Caco-2 (cell line): ENCODE results near the gene MAP4K3. TPM values are rescaled to one million over a fixed set of nuclear protein-coding genes. Genes with fewer than 3 reads are reported as not detected.

ENCODE experiments used
- BruUV-seq: library from RNA; stranded (reverse); fragments of 400-500 nt; replicated peaks from 2 replicates; lab custom pipeline; 2021; lab: Mats Ljungman, UMichigan
- CTCF ChIA-PET: fragments of 300-600 bp; sonication (Branson Sonifier 250); formaldehyde crosslinking; loops from one replicate; lab custom pipeline; 2022; ENCODE audit warnings: antibody characterized with exemption; lab: Charles Lee
- POLR2A ChIA-PET: fragments of 300-600 bp; sonication (Branson Sonifier 250); formaldehyde crosslinking; loops from one replicate; lab custom pipeline; 2022; ENCODE audit warnings: antibody characterized with exemption; lab: Charles Lee
- DNase-seq, 2 experiments: peaks; one replicate each; pipeline versions ENCODE4 v3.0.0 to v3.0.0-alpha.2; 2020 to 2022
- H3K27me3 ChIP-seq: replicated peaks from 2 replicates; pipeline ENCODE4 v1.6.0; 2011; ENCODE audit warnings: low read length; ENCODE audit not compliant: control insufficient read depth, insufficient read depth
- H3K36me3 ChIP-seq: 2 replicates; pipeline ENCODE4 v1.5.1; 2011; ENCODE audit warnings: low read length; ENCODE audit not compliant: control insufficient read depth, insufficient read depth
- H3K4me1 ChIP-seq: fragments of 250-450 bp; sonication (Bioruptor Pico); 2 replicates; pipeline ENCODE4 v1.5.1; 2020; ENCODE audit warnings: mild to moderate bottlenecking
- H3K4me3 ChIP-seq: 2 replicates; pipeline ENCODE4 v1.5.1; 2011; ENCODE audit warnings: low read depth, mild to moderate bottlenecking, control low read depth, low read length
- H3K9me3 ChIP-seq: fragments of 250-450 bp; sonication (Bioruptor Pico); 2 replicates; pipeline ENCODE4 v1.5.1; 2020; ENCODE audit warnings: mild to moderate bottlenecking, moderate library complexity
- H3K27ac Mint-ChIP-seq: one replicate; pipeline ENCODE4 v1.8.0; 2022; ENCODE audit warnings: mixed read lengths; ENCODE audit not compliant: unreplicated experiment
- H3K27me3 Mint-ChIP-seq: one replicate; pipeline ENCODE4 v1.8.0; 2022; ENCODE audit warnings: mixed read lengths; ENCODE audit not compliant: insufficient read depth, unreplicated experiment
- H3K36me3 Mint-ChIP-seq: one replicate; pipeline ENCODE4 v1.8.0; 2022; ENCODE audit warnings: mild to moderate bottlenecking, mixed read lengths; ENCODE audit not compliant: insufficient read depth, unreplicated experiment
- H3K4me1 Mint-ChIP-seq: one replicate; pipeline ENCODE4 v1.8.0; 2022; ENCODE audit warnings: low read depth, mixed read lengths; ENCODE audit not compliant: unreplicated experiment
- H3K4me3 Mint-ChIP-seq: one replicate; pipeline ENCODE4 v1.8.0; 2022; ENCODE audit warnings: mild to moderate bottlenecking, moderate library complexity, mixed read lengths; ENCODE audit not compliant: unreplicated experiment
- H3K9me3 Mint-ChIP-seq: one replicate; pipeline ENCODE4 v1.8.0; 2022; ENCODE audit warnings: mixed read lengths; ENCODE audit not compliant: unreplicated experiment
- CTCF ChIP-seq, 2 experiments: fragments of 200-600 bp in 1 of 2; IDR thresholded peaks; 1 replicate in 1 of 2; 2 replicates in 1 of 2; pipeline versions ENCODE4 v1.5.1 to v1.8.0; 2011 to 2022; ENCODE audit warnings: antibody characterized with exemption in 1 of 2, control low read depth in 1 of 2, inconsistent platforms in 1 of 2, low read depth in 1 of 2, low read length in 1 of 2, mild to moderate bottlenecking in 1 of 2, moderate library complexity in 1 of 2; ENCODE audit not compliant: insufficient read depth in 1 of 2, severe bottlenecking in 1 of 2, unreplicated experiment in 1 of 2
- intact Hi-C: fragments of 100-400 bp; cut with micrococcal nuclease; formaldehyde crosslinking; loops from one replicate; pipeline ENCODE4 v1.10.0; 2022; ENCODE audit not compliant: unreplicated experiment
- total RNA-seq: library from RNA; stranded (reverse); gene quantifications from 2 replicates; pipeline ENCODE4 v1.2.3, GENCODE V29; 2022

The MAP4K3 gene
- total RNA-seq, 1 experiment from 2014 or later: 46.1 TPM

GRCh38 chr2:39407516-39408296, 29.4 kb downstream of the MAP4K3 start:
- intact Hi-C loops: no loop called here
- Histone ChIP-seq H3K4me1 (peaks cover 19% of the 10 kb centered on the region), H3K9me3 (no peaks in the 10 kb centered on the region), H3K36me3 (no peaks in the 10 kb centered on the region; the same call in 1 of the 2 replicates), H3K4me3 (no peak overlapping the region), H3K27me3 (no peaks in the 10 kb centered on the region)
- Mint-ChIP-seq H3K36me3 (peaks cover 6% of the 10 kb centered on the region), H3K4me3 (no peak overlapping the region), H3K9me3 (no peaks in the 10 kb centered on the region), H3K27ac (peak overlapping the region; percentile 39), H3K27me3 (no peaks in the 10 kb centered on the region), H3K4me1 (peaks cover 47% of the 10 kb centered on the region)
- DNase-seq: no peak
- TF ChIP-seq CTCF (IDR thresholded peaks at IDR 0.05; ENCODE audit: insufficient read depth in 1 of 2, low read depth in 1 of 2, low read length in 1 of 2, severe bottlenecking in 1 of 2, unreplicated experiment in 1 of 2): no peak
- no TSS peak for BruUV-seq
- POLR2A ChIA-PET: no interaction called here
- CTCF ChIA-PET: no interaction called here

GRCh38 chr2:39405364-39405763, 31.7 kb downstream of the MAP4K3 start:
- Mint-ChIP-seq H3K36me3 (peaks cover 6% of the 10 kb centered on the region), H3K9me3 (no peaks in the 10 kb centered on the region), H3K4me3 (no peak overlapping the region), H3K4me1 (peaks cover 42% of the 10 kb centered on the region), H3K27me3 (no peaks in the 10 kb centered on the region), H3K27ac (no peak overlapping the region)
- H3K4me1 ChIP-seq: peaks cover 13% of the 10 kb centered on the region
- no TSS peak for BruUV-seq
- no peaks in the 10 kb centered on the region for H3K9me3 ChIP-seq
- TF ChIP-seq CTCF (IDR thresholded peaks at IDR 0.05; ENCODE audit: insufficient read depth in 1 of 2, low read depth in 1 of 2, low read length in 1 of 2, severe bottlenecking in 1 of 2, unreplicated experiment in 1 of 2): no peak
- POLR2A ChIA-PET: no interaction called here
- CTCF ChIA-PET: no interaction called here
- intact Hi-C loops: no loop called here
- no peaks in the 10 kb centered on the region for H3K27me3 ChIP-seq
- DNase-seq: no peak
- no peaks in the 10 kb centered on the region; the same call in 1 of the 2 replicates for H3K36me3 ChIP-seq
- no peak overlapping the region for H3K4me3 ChIP-seq

GRCh38 chr2:39403311-39403710, 33.8 kb downstream of the MAP4K3 start:
- Mint-ChIP-seq H3K9me3 (no peaks in the 10 kb centered on the region), H3K4me3 (no peak overlapping the region), H3K36me3 (peaks cover 6% of the 10 kb centered on the region), H3K27ac (no peak overlapping the region), H3K4me1 (peaks cover 34% of the 10 kb centered on the region), H3K27me3 (no peaks in the 10 kb centered on the region)
- BruUV-seq: no TSS peak
- intact Hi-C loops: no loop called here
- no peak for TF ChIP-seq CTCF (IDR thresholded peaks at IDR 0.05; ENCODE audit: insufficient read depth in 1 of 2, low read depth in 1 of 2, low read length in 1 of 2, severe bottlenecking in 1 of 2, unreplicated experiment in 1 of 2)
- no peaks in the 10 kb centered on the region for H3K9me3 ChIP-seq
- no peak for DNase-seq
- 0 out of 2 replicates have a peak, but pooled peaks cover 8% of the 10 kb centered on the region for H3K4me1 ChIP-seq
- POLR2A ChIA-PET: no interaction called here
- no peak overlapping the region for H3K4me3 ChIP-seq
- H3K36me3 ChIP-seq: no peaks in the 10 kb centered on the region; the same call in 1 of the 2 replicates
- no peaks in the 10 kb centered on the region for H3K27me3 ChIP-seq
- CTCF ChIA-PET: no interaction called here
